Measurements from ENCODE around the gene DSP.

Gene DSP

GRCh38 chr6:7559196-7559595 lies 17.7 kb downstream of the DSP start:
- no peaks in the 10 kb centered on the region for H3K4me1 ChIP-seq (ENCODE audit: control insufficient read depth, insufficient read depth, low read length)
- WGBS, 2 experiments = 93 to 94% methylated on average over 6 of the region's 6 CpGs
- no peak overlapping the region for H3K27ac ChIP-seq (ENCODE audit: insufficient read depth, low read depth, low read length, poor library complexity, severe bottlenecking)
- H3K4me3 ChIP-seq (ENCODE audit: insufficient read depth, low read depth, low read length) = no peak overlapping the region
- no peaks in the 10 kb centered on the region for H3K9me3 ChIP-seq (ENCODE audit: control insufficient read depth, low read length)
- H3K36me3 ChIP-seq (ENCODE audit: control insufficient read depth, insufficient read depth, low read length) = no peaks in the 10 kb centered on the region
- no peaks in the 10 kb centered on the region for H3K27me3 ChIP-seq (ENCODE audit: control insufficient read depth, insufficient read depth, low read length, poor library complexity, severe bottlenecking)

- Histone ChIP-seq H3K9me3 (ENCODE audit: control insufficient read depth, low read length) (no peaks in the 10 kb centered on the region), H3K27ac (ENCODE audit: insufficient read depth, low read depth, low read length, poor library complexity, severe bottlenecking) (no peak overlapping the region), H3K27me3 (ENCODE audit: control insufficient read depth, insufficient read depth, low read length, poor library complexity, severe bottlenecking) (no peaks in the 10 kb centered on the region), H3K4me3 (ENCODE audit: insufficient read depth, low read depth, low read length) (no peak overlapping the region), H3K4me1 (ENCODE audit: control insufficient read depth, insufficient read depth, low read length) (no peaks in the 10 kb centered on the region), H3K36me3 (ENCODE audit: control insufficient read depth, insufficient read depth, low read length) (no peaks in the 10 kb centered on the region)
- WGBS, 2 experiments = 92 to 98% methylated on average over 2 of the region's 2 CpGs
These were observed 18.3 kb downstream of the DSP start for GRCh38 chr6:7559651-7560385.

GRCh38 chr6:7561153-7561964 lies 19.9 kb downstream of the DSP start:
- H3K27me3 ChIP-seq (ENCODE audit: control insufficient read depth, insufficient read depth, low read length, poor library complexity, severe bottlenecking) = no peaks in the 10 kb centered on the region
- H3K27ac ChIP-seq (ENCODE audit: insufficient read depth, low read depth, low read length, poor library complexity, severe bottlenecking) = no peak overlapping the region
- no peaks in the 10 kb centered on the region for H3K9me3 ChIP-seq (ENCODE audit: control insufficient read depth, low read length)
- H3K36me3 ChIP-seq (ENCODE audit: control insufficient read depth, insufficient read depth, low read length) = no peaks in the 10 kb centered on the region
- no peak overlapping the region for H3K4me3 ChIP-seq (ENCODE audit: insufficient read depth, low read depth, low read length)
- WGBS, 2 experiments = 93 to 95% methylated on average over 19 of the region's 19 CpGs
- no peaks in the 10 kb centered on the region for H3K4me1 ChIP-seq (ENCODE audit: control insufficient read depth, insufficient read depth, low read length)

- Histone ChIP-seq H3K27me3 (ENCODE audit: control insufficient read depth, insufficient read depth, low read length, poor library complexity, severe bottlenecking) (no peaks in the 10 kb centered on the region), H3K4me1 (ENCODE audit: control insufficient read depth, insufficient read depth, low read length) (no peaks in the 10 kb centered on the region), H3K4me3 (ENCODE audit: insufficient read depth, low read depth, low read length) (no peak overlapping the region), H3K27ac (ENCODE audit: insufficient read depth, low read depth, low read length, poor library complexity, severe bottlenecking) (no peak overlapping the region), H3K9me3 (ENCODE audit: control insufficient read depth, low read length) (no peaks in the 10 kb centered on the region), H3K36me3 (ENCODE audit: control insufficient read depth, insufficient read depth, low read length) (no peaks in the 10 kb centered on the region)
- 94 to 96% methylated on average over 4 of the region's 4 CpGs for WGBS, 2 experiments
These were observed 21.3 kb downstream of the DSP start for GRCh38 chr6:7562769-7563168.

GRCh38 chr6:7566107-7566506 lies 24.6 kb downstream of the DSP start:
- Histone ChIP-seq H3K4me3 (ENCODE audit: insufficient read depth, low read depth, low read length) (no peak overlapping the region), H3K27ac (ENCODE audit: insufficient read depth, low read depth, low read length, poor library complexity, severe bottlenecking) (no peak overlapping the region), H3K27me3 (ENCODE audit: control insufficient read depth, insufficient read depth, low read length, poor library complexity, severe bottlenecking) (no peaks in the 10 kb centered on the region), H3K9me3 (ENCODE audit: control insufficient read depth, low read length) (no peaks in the 10 kb centered on the region), H3K4me1 (ENCODE audit: control insufficient read depth, insufficient read depth, low read length) (no peaks in the 10 kb centered on the region), H3K36me3 (ENCODE audit: control insufficient read depth, insufficient read depth, low read length) (no peaks in the 10 kb centered on the region)
- WGBS, 2 experiments = 100% methylated on average over 2 of the region's 2 CpGs

- H3K36me3 ChIP-seq (ENCODE audit: control insufficient read depth, insufficient read depth, low read length) = no peaks in the 10 kb centered on the region
- 95% methylated on average over 4 of the region's 4 CpGs for WGBS, 2 experiments
- H3K27me3 ChIP-seq (ENCODE audit: control insufficient read depth, insufficient read depth, low read length, poor library complexity, severe bottlenecking) = no peaks in the 10 kb centered on the region
- no peaks in the 10 kb centered on the region for H3K9me3 ChIP-seq (ENCODE audit: control insufficient read depth, low read length)
- no peak overlapping the region for H3K27ac ChIP-seq (ENCODE audit: insufficient read depth, low read depth, low read length, poor library complexity, severe bottlenecking)
- H3K4me1 ChIP-seq (ENCODE audit: control insufficient read depth, insufficient read depth, low read length) = no peaks in the 10 kb centered on the region
- H3K4me3 ChIP-seq (ENCODE audit: insufficient read depth, low read depth, low read length) = no peak overlapping the region
These were observed 25.2 kb downstream of the DSP start for GRCh38 chr6:7566617-7567173.

- WGBS, 2 experiments = 94 to 96% methylated on average over 3 of the region's 3 CpGs
- no peak overlapping the region for H3K27ac ChIP-seq (ENCODE audit: insufficient read depth, low read depth, low read length, poor library complexity, severe bottlenecking)
- no peak overlapping the region for H3K4me3 ChIP-seq (ENCODE audit: insufficient read depth, low read depth, low read length)
- no peaks in the 10 kb centered on the region for H3K9me3 ChIP-seq (ENCODE audit: control insufficient read depth, low read length)
- H3K27me3 ChIP-seq (ENCODE audit: control insufficient read depth, insufficient read depth, low read length, poor library complexity, severe bottlenecking) = no peaks in the 10 kb centered on the region
- H3K36me3 ChIP-seq (ENCODE audit: control insufficient read depth, insufficient read depth, low read length) = no peaks in the 10 kb centered on the region
- no peaks in the 10 kb centered on the region for H3K4me1 ChIP-seq (ENCODE audit: control insufficient read depth, insufficient read depth, low read length)
These were observed 26.6 kb downstream of the DSP start for GRCh38 chr6:7568021-7568420.

- Histone ChIP-seq H3K4me3 (ENCODE audit: insufficient read depth, low read depth, low read length) (no peak overlapping the region), H3K4me1 (ENCODE audit: control insufficient read depth, insufficient read depth, low read length) (no peaks in the 10 kb centered on the region), H3K36me3 (ENCODE audit: control insufficient read depth, insufficient read depth, low read length) (no peaks in the 10 kb centered on the region), H3K27me3 (ENCODE audit: control insufficient read depth, insufficient read depth, low read length, poor library complexity, severe bottlenecking) (no peaks in the 10 kb centered on the region), H3K9me3 (ENCODE audit: control insufficient read depth, low read length) (no peaks in the 10 kb centered on the region), H3K27ac (ENCODE audit: insufficient read depth, low read depth, low read length, poor library complexity, severe bottlenecking) (no peak overlapping the region)
- WGBS, 2 experiments = 93 to 94% methylated on average over 12 to 13 of the region's 13 CpGs
These were observed 27.6 kb downstream of the DSP start for GRCh38 chr6:7569082-7569481.

- 98 to 100% methylated on average over 6 to 9 of the region's 9 CpGs for WGBS, 2 experiments
- Histone ChIP-seq H3K27ac (ENCODE audit: insufficient read depth, low read depth, low read length, poor library complexity, severe bottlenecking) (no peak overlapping the region), H3K4me3 (ENCODE audit: insufficient read depth, low read depth, low read length) (no peak overlapping the region), H3K4me1 (ENCODE audit: control insufficient read depth, insufficient read depth, low read length) (no peaks in the 10 kb centered on the region), H3K36me3 (ENCODE audit: control insufficient read depth, insufficient read depth, low read length) (no peaks in the 10 kb centered on the region), H3K9me3 (ENCODE audit: control insufficient read depth, low read length) (no peaks in the 10 kb centered on the region), H3K27me3 (ENCODE audit: control insufficient read depth, insufficient read depth, low read length, poor library complexity, severe bottlenecking) (no peaks in the 10 kb centered on the region)
These were observed 30.9 kb downstream of the DSP start for GRCh38 chr6:7572213-7572943.

GRCh38 chr6:7574500-7574899 lies 33.0 kb downstream of the DSP start:
- Histone ChIP-seq H3K4me3 (ENCODE audit: insufficient read depth, low read depth, low read length) (no peak overlapping the region), H3K27me3 (ENCODE audit: control insufficient read depth, insufficient read depth, low read length, poor library complexity, severe bottlenecking) (no peaks in the 10 kb centered on the region), H3K9me3 (ENCODE audit: control insufficient read depth, low read length) (no peaks in the 10 kb centered on the region), H3K4me1 (ENCODE audit: control insufficient read depth, insufficient read depth, low read length) (no peaks in the 10 kb centered on the region), H3K36me3 (ENCODE audit: control insufficient read depth, insufficient read depth, low read length) (no peaks in the 10 kb centered on the region), H3K27ac (ENCODE audit: insufficient read depth, low read depth, low read length, poor library complexity, severe bottlenecking) (no peak overlapping the region)
- 92 to 93% methylated on average over 2 of the region's 2 CpGs for WGBS, 2 experiments
